Kidney (tissue), 14 donors: ENCODE measurements around the gene TRAP1. TPM values are rescaled to one million over a fixed set of nuclear protein-coding genes. Genes with fewer than 3 reads are reported as not detected.

Experiments used
- DNase-seq, 5 donors: peaks; one replicate each; pipeline ENCODE4 v3.0.0-alpha.2; 2013 to 2020
- FAIRE-seq: peaks from 2 replicates; lab custom pipeline; 2012; peaks lifted over from hg19 to GRCh38; lab: Jason Lieb, UNC
- H3K27ac ChIP-seq, 2 donors: one replicate each; pipeline ENCODE4 v1.7.0; 2013; ENCODE audit warnings: low read depth in 2 of 2, low read length in 2 of 2, inconsistent platforms in 1 of 2
- H3K27me3 ChIP-seq: one replicate; pipeline ENCODE4 v1.7.1; 2013; ENCODE audit warnings: low read length, inconsistent platforms; ENCODE audit not compliant: control insufficient read depth, insufficient read depth
- H3K36me3 ChIP-seq, 3 donors: one replicate each; pipeline versions ENCODE4 v1.7.0 to v1.7.1; 2013; ENCODE audit warnings: low read length in 3 of 3, control low read depth in 1 of 3, inconsistent platforms in 1 of 3; ENCODE audit not compliant: insufficient read depth in 3 of 3, control insufficient read depth in 2 of 3
- H3K4me1 ChIP-seq, 3 donors: one replicate each; pipeline versions ENCODE4 v1.7.0 to v1.7.1; 2013; ENCODE audit warnings: low read length in 3 of 3, inconsistent platforms in 1 of 3, low read depth in 1 of 3; ENCODE audit not compliant: control insufficient read depth in 2 of 3, insufficient read depth in 2 of 3
- H3K4me3 ChIP-seq, 3 donors: one replicate each; pipeline versions ENCODE4 v1.7.0 to v1.8.1; 2013; ENCODE audit warnings: low read length in 3 of 3, control low read depth in 1 of 3, inconsistent platforms in 1 of 3
- H3K9ac ChIP-seq, 3 donors: one replicate each; pipeline versions ENCODE4 v1.7.0 to v1.7.1; 2013; ENCODE audit warnings: low read length in 3 of 3, control low read depth in 1 of 3, inconsistent platforms in 1 of 3
- H3K9me3 ChIP-seq, 3 donors: one replicate each; pipeline versions ENCODE4 v1.7.0 to v1.7.1; 2013; ENCODE audit warnings: low read length in 3 of 3, control low read depth in 1 of 3, inconsistent platforms in 1 of 3; ENCODE audit not compliant: control insufficient read depth in 2 of 3, insufficient read depth in 1 of 3
- intact Hi-C: fragments of 100-400 bp; cut with DNase I; formaldehyde crosslinking; loops from one replicate; pipeline ENCODE4 v1.11.1; 2022
- polyA plus RNA-seq: library from polyadenylated mRNA; stranded (reverse); fragments of 350-450 nt; fragmentation: Illumina TruSeq; extraction: RNeasy Lipid Tissue Mini Kit (QIAGEN cat#74804); gene quantifications from one replicate; pipeline ENCODE4 v1.2.3, GENCODE V29; 2014; ENCODE audit warnings: low read depth, low replicate concordance; ENCODE audit not compliant: insufficient read depth
- total RNA-seq: library from RNA; stranded (reverse); fragmentation: NEBNext Ultra II Directional; extraction: Animal tissue kit (Norgen Biotek cat#: 25700); gene quantifications from one replicate; pipeline ENCODE4 v1.2.1, GENCODE V29; 2021
- TF ChIP-seq, protein P1 (sequence below): IDR thresholded peaks from 3 replicates; pipeline ENCODE4 v1.5.1; 2012; ENCODE audit warnings: mild to moderate bottlenecking, moderate library complexity, borderline replicate concordance; ENCODE audit not compliant: insufficient read depth; ENCODE audit errors: extremely low read depth
- donor health status: control.
- donor health status: control.
- donor health status: control.
- donor health status: control.
- donor health status: control.
- donor health status: DM: yes; HTN: yes; CAD: no.
- donor health status: Normal renal cell carcinoma (clear cell type).

Gene TRAP1
- total and polyA plus RNA-seq, 2 donors from 2014 or later = 86.3 to 88.8 TPM

DNA sequence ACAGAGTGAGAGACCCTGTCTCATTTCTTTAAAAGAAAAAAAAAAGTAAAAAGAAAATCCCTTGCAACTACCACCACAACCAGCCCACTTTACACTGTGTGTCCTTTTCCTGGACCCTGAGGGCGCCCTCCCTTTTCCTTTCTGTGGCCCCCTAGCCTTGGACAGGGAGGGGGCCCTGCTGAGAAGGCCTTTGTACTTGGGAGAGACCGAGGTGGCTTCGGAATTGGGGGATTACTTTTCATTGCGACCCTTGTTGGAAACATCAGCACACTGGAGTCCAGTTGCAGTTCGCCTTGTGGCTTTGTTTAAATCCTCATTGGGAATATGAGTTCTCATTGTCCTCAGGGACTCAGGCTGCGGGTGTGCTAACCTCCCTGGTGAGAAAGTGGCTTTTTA is 72.2 kb downstream of the TRAP1 start:
- no peaks in the 10 kb centered on the region for H3K27me3 ChIP-seq
- DNase-seq (peak in 1 of 5 donors; percentile 40), FAIRE-seq (no peak)
- no peaks in the 10 kb centered on the region for H3K9me3 ChIP-seq
- no peak overlapping the region for H3K4me3 ChIP-seq
- TF ChIP-seq, protein P1, sequence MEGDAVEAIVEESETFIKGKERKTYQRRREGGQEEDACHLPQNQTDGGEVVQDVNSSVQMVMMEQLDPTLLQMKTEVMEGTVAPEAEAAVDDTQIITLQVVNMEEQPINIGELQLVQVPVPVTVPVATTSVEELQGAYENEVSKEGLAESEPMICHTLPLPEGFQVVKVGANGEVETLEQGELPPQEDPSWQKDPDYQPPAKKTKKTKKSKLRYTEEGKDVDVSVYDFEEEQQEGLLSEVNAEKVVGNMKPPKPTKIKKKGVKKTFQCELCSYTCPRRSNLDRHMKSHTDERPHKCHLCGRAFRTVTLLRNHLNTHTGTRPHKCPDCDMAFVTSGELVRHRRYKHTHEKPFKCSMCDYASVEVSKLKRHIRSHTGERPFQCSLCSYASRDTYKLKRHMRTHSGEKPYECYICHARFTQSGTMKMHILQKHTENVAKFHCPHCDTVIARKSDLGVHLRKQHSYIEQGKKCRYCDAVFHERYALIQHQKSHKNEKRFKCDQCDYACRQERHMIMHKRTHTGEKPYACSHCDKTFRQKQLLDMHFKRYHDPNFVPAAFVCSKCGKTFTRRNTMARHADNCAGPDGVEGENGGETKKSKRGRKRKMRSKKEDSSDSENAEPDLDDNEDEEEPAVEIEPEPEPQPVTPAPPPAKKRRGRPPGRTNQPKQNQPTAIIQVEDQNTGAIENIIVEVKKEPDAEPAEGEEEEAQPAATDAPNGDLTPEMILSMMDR = no peak
- H3K4me1 ChIP-seq = peaks cover 0 to 7% (median 2%) of the 10 kb centered on the region in 3 donors
- intact Hi-C loops = no loop called here
- H3K27ac ChIP-seq = peak overlapping the region in 1 of 2 donors; percentile 32
- H3K9ac ChIP-seq = no peak overlapping the region
- H3K36me3 ChIP-seq = peaks cover 0 to 2% (median 0%) of the 10 kb centered on the region in 3 donors

DNA sequence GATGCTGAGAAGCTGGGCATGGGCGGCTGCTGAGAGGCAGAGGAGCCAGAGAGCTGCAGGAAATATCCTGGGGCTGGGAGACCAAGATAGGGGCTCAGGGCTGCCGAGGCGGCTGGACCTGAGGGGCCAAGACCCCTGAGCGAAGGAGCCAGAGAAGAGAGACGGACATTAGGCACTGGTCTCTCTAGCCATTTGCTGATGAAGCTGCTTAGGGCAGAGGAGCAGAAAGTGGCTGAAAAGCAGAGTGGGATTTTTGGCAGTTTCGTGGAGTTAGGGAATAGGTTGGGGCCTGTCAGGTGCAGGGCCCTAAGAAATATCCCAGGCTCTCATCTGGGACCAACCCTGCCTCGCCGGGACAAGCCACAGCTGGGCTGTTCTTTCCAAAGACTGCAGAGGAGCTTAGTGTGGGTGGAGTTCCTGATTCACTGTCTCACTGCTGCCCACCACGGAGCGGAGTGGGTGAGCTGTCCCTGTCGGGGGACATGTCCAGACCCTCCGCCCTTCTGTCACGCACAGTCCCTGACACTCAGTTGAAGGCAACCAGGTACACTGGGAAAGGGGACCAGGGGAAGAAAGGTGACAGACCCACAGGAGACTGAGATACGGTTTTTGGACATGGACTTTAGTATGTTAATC is 74.1 kb downstream of the TRAP1 start:
- Histone ChIP-seq H3K4me1 (peaks cover 0 to 7% (median 2%) of the 10 kb centered on the region in 3 donors), H3K4me3 (no peak overlapping the region), H3K27ac (no peak overlapping the region), H3K9me3 (no peaks in the 10 kb centered on the region), H3K9ac (no peak overlapping the region), H3K36me3 (peaks cover 0 to 2% (median 0%) of the 10 kb centered on the region in 3 donors), H3K27me3 (no peaks in the 10 kb centered on the region)
- TF ChIP-seq, protein P1 = no peak
- DNase-seq (no peak), FAIRE-seq (no peak)
- intact Hi-C loops = no loop called here

DNA sequence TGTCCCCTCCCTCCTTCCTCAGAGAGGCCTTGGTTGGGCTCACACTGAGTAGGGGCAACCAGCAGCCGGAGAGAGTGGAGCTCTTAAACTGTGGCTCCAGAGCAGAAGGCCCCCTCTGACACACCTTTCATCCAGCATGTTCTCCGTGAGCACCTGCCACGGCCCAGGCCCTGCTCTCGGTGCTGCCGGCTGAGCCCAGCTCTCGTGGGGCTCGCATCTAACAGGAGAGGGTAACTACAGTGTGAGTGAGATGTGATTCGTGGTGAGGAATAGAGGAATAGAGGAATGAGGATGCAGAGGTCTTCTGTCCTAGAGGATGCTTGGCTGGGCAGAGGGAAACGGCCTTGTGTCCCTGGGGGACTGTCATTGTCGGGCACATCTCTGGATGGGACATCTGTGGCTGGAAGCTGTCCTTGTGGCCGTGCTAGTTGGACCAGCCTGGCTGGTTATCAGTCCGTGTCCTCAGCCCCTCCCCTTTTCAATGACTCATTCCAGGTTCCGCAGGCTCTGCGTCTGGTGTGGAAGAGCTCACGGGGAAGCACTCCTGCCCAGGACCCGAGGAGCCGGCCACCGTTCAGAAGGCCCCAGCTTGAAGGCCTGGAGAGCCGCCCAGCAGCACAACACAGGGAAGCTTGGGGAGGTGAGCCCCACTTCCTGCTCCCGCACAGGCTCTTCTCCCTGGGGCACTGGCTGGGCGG is 74.8 kb downstream of the TRAP1 start:
- H3K4me1 ChIP-seq = peaks cover 0 to 13% (median 2%) of the 10 kb centered on the region in 3 donors
- H3K27me3 ChIP-seq = no peaks in the 10 kb centered on the region
- no peak overlapping the region for H3K4me3 ChIP-seq
- no peak overlapping the region for H3K9ac ChIP-seq
- DNase-seq (no peak), FAIRE-seq (no peak)
- no peaks in the 10 kb centered on the region for H3K9me3 ChIP-seq
- TF ChIP-seq, protein P1 = no peak
- no peak overlapping the region for H3K27ac ChIP-seq
- intact Hi-C loops = no loop called here
- peaks cover 0 to 2% (median 0%) of the 10 kb centered on the region in 3 donors for H3K36me3 ChIP-seq
